NCI-H2107 treated with DMSO at 0.1 percent for 48 hours (cell line): ENCODE data around the gene CCDC85B.

ENCODE experiments used
- DNase-seq: peaks from one replicate; lab custom pipeline; 2025; ENCODE audit not compliant: unreplicated experiment; lab: John Stamatoyannopoulos, UW

CCDC85B gene

DNA sequence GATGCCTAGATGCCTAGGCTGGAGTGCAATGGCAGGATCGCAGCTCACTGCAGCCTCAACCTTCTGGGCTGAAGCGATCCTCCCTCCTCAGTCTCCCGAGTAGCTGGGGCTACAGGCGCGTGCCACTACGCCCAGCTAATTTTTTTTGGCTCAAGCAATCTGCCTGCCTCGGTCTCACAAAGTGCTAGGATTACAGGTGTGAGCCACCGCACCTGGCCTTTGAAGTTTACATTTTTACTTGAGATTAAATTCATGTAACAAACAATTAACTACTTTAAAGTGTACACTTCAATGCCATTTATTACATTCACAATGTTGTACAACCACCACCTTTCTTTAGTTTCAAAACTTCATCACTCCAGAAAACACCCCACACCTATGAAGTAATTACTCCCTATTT, 13.2 kb downstream of the CCDC85B start:
- DNase-seq, result no peak

- no peak for DNase-seq
These were observed 16.1 kb downstream of the CCDC85B start for GRCh38 chr11:65906602-65907001.

DNA sequence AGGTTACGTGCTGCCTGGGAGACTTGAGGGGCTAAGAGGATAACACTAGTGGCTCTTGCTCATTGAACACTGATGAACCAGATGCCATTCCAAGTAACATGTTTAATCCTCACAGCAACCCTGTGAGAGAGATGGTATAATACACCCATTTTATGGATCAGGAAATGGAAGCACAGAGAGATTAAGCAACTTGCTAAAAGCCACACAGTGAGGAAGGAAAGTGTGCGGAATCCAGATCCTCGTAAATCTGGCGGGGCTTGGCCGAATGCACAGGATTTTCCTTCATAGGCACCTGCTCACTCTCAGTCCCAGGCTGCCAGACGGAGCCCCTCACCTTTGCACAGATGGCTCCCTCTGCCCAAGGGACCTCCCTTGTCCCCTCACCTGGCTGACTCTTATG, 17.4 kb downstream of the CCDC85B start:
- no peak for DNase-seq

DNA sequence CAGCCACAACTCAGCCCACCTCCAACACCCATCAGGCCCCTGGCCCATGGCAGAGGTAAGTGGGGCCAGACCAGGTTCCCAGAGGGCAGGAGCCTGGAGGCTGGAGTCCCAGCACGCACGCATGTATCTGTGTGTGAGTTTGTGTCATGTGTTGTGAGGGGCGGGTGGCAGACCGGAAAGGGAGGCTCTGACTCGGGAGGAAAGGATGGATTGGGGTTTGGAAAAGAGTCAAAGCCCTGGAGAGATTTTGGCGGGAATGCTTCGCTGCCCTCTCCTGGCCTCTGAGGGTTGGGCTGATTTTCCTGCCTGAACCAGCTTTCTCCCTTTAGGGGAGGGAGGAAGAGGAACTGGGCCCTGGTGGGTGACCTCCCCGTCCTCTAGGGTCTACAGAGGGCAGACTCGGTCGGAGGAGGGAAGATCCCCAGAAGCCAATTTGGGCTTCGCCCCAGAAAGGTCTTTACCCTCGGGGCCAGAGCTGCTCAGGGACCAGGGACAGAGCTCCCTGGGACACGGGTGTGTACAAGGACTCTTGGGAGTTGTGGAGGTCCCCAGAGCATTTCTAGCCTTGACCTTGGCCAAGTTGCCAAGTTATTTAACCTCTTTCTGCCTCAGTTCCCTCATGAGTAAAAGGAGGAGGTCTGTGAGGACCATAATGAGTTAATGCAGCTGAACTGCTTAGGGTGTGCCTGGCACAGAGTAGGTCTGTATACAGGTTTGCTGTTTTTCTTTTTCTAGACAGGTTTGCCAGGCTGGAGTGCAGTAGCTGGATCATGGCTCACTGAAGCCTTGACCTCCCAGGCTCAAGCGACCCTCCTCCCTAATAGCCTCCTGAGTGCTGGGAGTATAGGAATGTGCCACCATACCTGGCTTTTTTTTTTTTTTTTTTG, 21.5 kb downstream of the CCDC85B start:
- DNase-seq, result peak; percentile 39

GRCh38 chr11:65912845-65913244, 22.4 kb downstream of the CCDC85B start:
- DNase-seq, result no peak

GRCh38 chr11:65915101-65915820, 24.8 kb downstream of the CCDC85B start:
- DNase-seq, result no peak

DNA sequence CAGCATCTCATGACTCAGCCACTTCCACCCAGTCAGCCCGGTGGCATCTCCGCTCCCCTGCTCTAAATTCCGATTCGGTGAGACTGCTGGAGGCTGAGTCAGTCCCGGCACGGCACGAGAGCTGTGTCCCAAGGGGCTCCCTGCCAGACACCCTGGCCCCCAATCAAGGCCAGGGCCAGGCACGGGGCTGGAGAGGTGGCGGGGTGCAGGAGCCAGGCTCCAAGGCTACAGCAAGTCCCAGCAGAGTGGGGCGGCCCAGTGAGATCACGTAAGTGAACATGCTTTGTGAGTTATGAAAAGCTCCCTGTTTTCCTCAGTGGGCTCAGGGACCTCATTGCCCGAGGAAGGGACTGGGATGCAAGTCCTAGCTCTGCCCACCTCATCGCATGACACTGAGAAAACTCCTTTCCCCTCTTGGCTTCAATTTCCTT, 25.4 kb downstream of the CCDC85B start:
- DNase-seq, result no peak

GRCh38 chr11:65916391-65916790, 25.9 kb downstream of the CCDC85B start:
- no peak for DNase-seq

DNA sequence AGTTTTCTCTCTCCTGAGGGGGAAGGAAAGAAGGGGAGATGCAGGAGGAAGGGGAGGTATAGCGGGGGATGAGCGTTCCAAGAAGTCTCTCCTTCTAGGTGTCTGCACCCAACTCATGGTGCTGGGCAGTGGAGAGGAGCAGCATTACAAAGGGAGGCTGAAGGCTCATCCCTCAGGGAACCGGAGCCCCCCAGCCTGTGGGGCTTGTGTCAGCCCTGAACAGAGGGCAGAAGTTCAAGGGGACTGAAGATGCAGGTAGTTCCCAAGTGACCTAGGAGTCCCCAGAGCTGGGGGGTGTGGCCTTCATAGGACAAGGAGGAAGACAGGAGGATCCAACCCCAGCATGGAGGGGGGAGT, 26.6 kb downstream of the CCDC85B start:
- DNase-seq, result no peak

DNA sequence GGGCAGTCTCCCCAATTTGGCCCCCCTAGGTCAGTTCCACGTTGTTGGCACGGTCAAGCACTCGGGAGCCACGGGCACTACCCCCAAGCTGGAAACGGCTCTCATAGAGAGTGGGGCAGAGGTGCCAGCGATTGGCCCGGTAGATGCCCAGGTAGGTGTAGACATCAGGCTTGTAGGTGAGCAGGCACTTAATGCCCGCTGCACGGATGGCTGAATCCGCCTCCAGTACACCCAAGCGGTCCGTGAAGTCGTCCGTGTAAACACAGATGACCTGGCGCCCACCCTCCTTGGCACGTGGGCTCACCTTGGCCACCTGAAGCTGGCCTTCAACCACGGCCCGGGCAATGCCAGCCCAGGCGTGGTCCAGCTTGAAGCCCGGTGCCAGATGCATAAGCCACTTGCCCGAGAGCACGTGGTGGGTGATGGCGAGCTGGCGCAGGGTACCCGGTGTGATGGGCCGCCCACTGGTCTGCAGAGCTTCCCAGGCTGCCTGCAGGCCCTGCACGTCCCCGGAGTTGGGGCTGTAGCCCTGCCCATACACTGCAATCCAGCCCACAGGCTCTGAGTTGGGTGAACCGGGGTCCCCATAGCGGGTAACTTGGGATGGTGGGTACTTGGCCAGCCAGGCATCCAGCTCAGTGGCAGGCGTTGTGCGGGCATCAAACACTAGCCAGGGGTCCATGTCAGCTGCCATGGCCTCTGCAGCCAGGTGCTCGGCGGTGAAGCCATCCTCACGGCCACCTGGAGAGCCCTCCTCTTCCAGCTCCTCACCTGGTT, 27.1 kb downstream of the CCDC85B start:
- DNase-seq, result no peak

- DNase-seq, result no peak
These were observed 28.0 kb downstream of the CCDC85B start, which contains the start of gene C11orf68 for GRCh38 chr11:65918211-65919140. TSS of gene C11orf68 (minus strand) at chr11:65919062. CDS start at chr11:65919031, 31 bp downstream.

GRCh38 chr11:65919141-65919572, 28.7 kb downstream of the CCDC85B start, which contains the start of gene DRAP1:
TSS of gene DRAP1 (plus strand) at chr11:65919426. CDS start at chr11:65919502, 76 bp downstream.
- peak; percentile 89 for DNase-seq

DNA sequence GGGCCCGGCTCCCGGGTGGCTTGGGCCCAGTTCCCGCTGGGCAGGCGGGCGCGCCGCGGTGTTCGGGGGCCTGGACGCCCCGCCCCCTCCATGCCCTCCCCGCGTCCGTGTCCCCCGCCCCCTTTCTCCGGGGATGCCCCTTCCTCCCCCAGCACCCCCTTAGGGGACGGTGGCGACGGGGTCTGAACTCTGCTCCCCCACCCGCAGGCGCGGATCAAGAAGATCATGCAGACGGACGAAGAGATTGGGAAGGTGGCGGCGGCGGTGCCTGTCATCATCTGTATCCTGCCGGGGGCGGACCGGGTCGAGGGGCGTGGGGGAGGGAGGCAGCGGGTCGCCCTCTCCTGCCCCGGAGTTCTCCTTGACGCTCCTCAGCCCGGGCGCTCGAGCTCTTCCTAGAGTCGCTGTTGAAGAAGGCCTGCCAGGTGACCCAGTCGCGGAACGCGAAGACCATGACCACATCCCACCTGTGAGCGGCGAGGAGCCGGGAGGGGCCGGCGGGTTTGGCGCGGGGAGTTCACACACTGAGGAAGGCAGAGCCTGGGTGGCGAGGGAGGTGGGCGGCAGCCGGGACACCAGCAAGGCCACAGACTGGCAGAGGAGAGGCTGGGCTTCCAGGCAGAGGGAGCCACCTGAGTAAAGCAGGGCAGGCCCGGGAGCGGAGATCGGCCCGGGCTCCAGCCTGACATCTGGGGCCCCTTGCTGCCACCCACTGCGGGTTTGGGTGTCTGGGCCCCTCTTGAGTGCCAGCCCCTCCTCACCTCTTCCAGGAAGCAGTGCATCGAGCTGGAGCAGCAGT, 29.3 kb downstream of the CCDC85B start:
- DNase-seq, result no peak

DNA sequence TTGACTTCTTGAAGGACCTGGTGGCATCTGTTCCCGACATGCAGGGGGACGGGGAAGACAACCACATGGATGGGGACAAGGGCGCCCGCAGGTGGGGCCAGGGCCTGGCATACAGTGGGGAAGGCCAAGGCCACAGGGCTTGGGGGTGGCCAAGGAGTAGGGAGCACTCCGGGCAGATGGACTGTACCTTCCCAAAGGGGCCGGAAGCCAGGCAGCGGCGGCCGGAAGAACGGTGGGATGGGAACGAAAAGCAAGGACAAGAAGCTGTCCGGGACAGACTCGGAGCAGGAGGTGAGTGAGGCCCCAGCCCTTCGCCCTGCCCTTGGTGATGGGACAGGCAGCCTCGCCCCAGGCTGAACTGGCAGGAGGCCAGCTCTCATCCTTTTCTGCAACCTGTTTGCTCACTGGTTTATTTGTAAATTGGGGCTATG, 29.9 kb downstream of the CCDC85B start:
- no peak for DNase-seq

DNA sequence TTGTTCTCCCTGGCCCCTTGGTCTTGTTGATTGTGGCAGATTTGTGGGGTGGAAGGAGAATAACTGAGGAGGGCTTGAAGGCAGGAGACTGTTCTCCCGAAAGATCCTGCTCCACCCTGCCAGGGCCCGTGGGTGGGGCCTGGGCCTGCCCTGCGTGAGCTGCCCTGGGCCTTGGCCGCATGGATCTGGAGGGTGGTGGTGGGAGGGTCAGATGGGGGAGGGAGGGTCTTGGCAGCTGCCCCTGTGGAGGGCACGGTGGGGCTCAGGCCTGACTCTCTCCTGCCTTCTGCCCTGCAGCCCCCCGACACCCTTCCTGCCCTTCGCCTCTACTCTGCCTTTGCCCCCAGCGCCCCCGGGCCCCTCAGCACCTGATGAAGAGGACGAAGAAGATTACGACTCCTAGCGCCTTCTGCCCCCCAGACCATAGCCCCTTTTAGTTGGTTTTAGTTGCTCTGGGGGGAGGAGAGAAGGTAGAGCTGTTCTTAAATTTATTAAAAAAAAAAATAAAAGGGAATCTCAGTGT, 30.6 kb downstream of the CCDC85B start:
- DNase-seq, result no peak

DNA sequence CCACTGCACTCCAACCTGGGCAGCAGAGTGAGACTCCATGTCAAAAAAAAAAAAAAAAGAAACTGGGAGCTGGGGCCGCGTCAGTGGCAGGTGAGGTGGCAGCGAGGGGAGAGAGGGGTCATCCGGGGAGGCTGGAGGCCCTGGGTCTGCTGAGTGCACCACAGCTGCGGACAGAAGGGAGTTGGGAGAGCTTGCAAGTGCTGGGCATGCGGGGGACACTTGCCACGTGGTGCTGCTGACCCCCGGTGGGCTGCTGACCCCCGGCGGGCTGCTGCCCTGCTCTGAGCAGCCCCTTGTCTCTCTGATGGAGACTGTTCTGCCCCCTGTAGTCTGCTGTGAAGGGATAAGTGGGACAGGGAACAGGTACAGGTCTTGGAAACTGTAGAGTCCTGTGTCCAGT, 31.4 kb downstream of the CCDC85B start:
- DNase-seq, result no peak

GRCh38 chr11:65922565-65922964, 32.1 kb downstream of the CCDC85B start:
- DNase-seq, result no peak

- no peak for DNase-seq
These were observed 34.9 kb downstream of the CCDC85B start for GRCh38 chr11:65925397-65925796.

DNA sequence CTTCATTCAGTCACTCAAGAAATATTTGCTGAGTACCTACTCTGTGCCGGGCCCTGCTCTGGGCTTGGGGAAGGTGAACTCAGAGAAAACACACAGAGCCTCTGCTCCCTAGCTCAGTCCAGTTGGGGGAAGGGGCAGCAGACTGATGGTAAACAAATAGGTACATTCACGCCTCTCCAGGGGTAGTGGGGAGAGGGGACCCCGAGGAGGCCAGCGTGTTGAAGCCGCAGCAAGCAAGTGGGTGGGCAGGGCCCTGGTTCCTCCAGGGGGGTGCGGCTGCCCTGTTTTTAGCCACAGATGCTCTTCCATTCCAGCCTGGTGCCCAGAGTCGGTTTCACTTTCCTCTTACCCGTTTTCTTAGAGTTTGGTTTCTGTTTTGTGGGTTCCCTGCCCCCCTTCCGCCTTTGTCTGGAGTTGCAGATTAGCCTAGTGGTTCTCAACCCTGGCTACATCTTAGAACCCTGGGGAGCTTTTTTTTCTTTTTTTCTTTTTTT, 37.5 kb downstream of the CCDC85B start:
- DNase-seq, result no peak
